CD14-positive monocyte (primary cell): ENCODE measurements around the gene TRABD2B. TPM values are rescaled to one million over a fixed set of nuclear protein-coding genes. Genes with fewer than 3 reads are reported as not detected.

Experiments used
- DNase-seq, 3 donors: peaks; one replicate each; pipeline ENCODE4 v3.0.0-alpha.2; 2011 to 2022
- H2AFZ ChIP-seq: 2 replicates; pipeline ENCODE4 v1.6.0; 2012; ENCODE audit warnings: mild to moderate bottlenecking, low read depth, low read length, inconsistent platforms; ENCODE audit not compliant: insufficient read depth, poor library complexity, severe bottlenecking
- H3K27ac ChIP-seq, 2 donors: 1 replicate in 1 of 2; 2 replicates in 1 of 2; pipeline ENCODE4 v1.5.1; 2012 to 2013; ENCODE audit warnings: low read length in 2 of 2, control low read depth in 1 of 2, inconsistent platforms in 1 of 2, low read depth in 1 of 2, mild to moderate bottlenecking in 1 of 2
- H3K27me3 ChIP-seq, 2 donors: one replicate each; pipeline versions ENCODE4 v1.6.0 to v1.6.1; 2011 to 2013; ENCODE audit warnings: low read length in 2 of 2; ENCODE audit not compliant: control insufficient read depth in 2 of 2, insufficient read depth in 2 of 2
- H3K36me3 ChIP-seq, 2 donors: replicated peaks in 1 of 2; 1 replicate in 1 of 2; 2 replicates in 1 of 2; pipeline versions ENCODE4 v1.5.1 to v1.6.1; 2012 to 2013; ENCODE audit warnings: low read length in 2 of 2, control low read depth in 1 of 2, inconsistent platforms in 1 of 2, mild to moderate bottlenecking in 1 of 2; ENCODE audit not compliant: insufficient read depth in 2 of 2, control insufficient read depth in 1 of 2
- H3K4me1 ChIP-seq, 2 donors: 1 replicate in 1 of 2; 2 replicates in 1 of 2; pipeline versions ENCODE4 v1.5.1 to v1.6.1; 2012 to 2013; ENCODE audit warnings: low read length in 2 of 2, control low read depth in 1 of 2, inconsistent platforms in 1 of 2, mild to moderate bottlenecking in 1 of 2, moderate library complexity in 1 of 2; ENCODE audit not compliant: insufficient read depth in 2 of 2, control insufficient read depth in 1 of 2
- H3K4me2 ChIP-seq: replicated peaks from 2 replicates; pipeline ENCODE3; 2012; ENCODE audit warnings: low read length, moderate library complexity, mild to moderate bottlenecking; ENCODE audit not compliant: poor library complexity, severe bottlenecking; ENCODE audit errors: extremely low read depth
- H3K4me3 ChIP-seq, 3 experiments: fragments of 200-600 bp in 1 of 3; sonication (generic) in 1 of 3; replicated peaks in 1 of 3; 1 replicate in 2 of 3; 2 replicates in 1 of 3; pipeline ENCODE4 v1.5.1; 2011 to 2013; ENCODE audit warnings: low read length in 3 of 3, mild to moderate bottlenecking in 3 of 3, control low read depth in 2 of 3, low read depth in 2 of 3, inconsistent platforms in 1 of 3, moderate library complexity in 1 of 3
- H3K79me2 ChIP-seq: 2 replicates; pipeline ENCODE4 v1.6.0; 2012; ENCODE audit warnings: mild to moderate bottlenecking, control low read depth, inconsistent platforms, low read length, moderate library complexity; ENCODE audit not compliant: insufficient read depth
- H3K9ac ChIP-seq: 2 replicates; pipeline ENCODE4 v1.6.0; 2017; ENCODE audit warnings: low read length, mild to moderate bottlenecking; ENCODE audit not compliant: insufficient read depth, poor library complexity, severe bottlenecking
- H3K9me3 ChIP-seq, 2 donors: replicated peaks in 1 of 2; 1 replicate in 1 of 2; 2 replicates in 1 of 2; pipeline versions ENCODE4 v1.5.1 to v1.6.1; 2012 to 2013; ENCODE audit warnings: low read length in 2 of 2, control low read depth in 1 of 2; ENCODE audit not compliant: control insufficient read depth in 1 of 2, insufficient read depth in 1 of 2
- H4K20me1 ChIP-seq: 2 replicates; pipeline ENCODE4 v1.6.0; 2012; ENCODE audit warnings: mild to moderate bottlenecking, low read length, control low read depth, moderate library complexity; ENCODE audit not compliant: insufficient read depth
- H3K27ac Mint-ChIP-seq, 7 donors: one replicate each; pipeline ENCODE4 v1.8.0; 2020; ENCODE audit warnings: mild to moderate bottlenecking in 7 of 7, mixed read lengths in 7 of 7, moderate library complexity in 6 of 7, inconsistent platforms in 2 of 7
- H3K27me3 Mint-ChIP-seq, 3 donors: one replicate each; pipeline ENCODE4 v1.8.0; 2021 to 2022; ENCODE audit warnings: low read depth in 3 of 3, mild to moderate bottlenecking in 3 of 3, mixed read lengths in 3 of 3, moderate library complexity in 3 of 3, inconsistent platforms in 1 of 3
- H3K36me3 Mint-ChIP-seq, 2 donors: one replicate each; pipeline ENCODE4 v1.8.0; 2020; ENCODE audit warnings: mixed read lengths in 2 of 2, inconsistent platforms in 1 of 2, mild to moderate bottlenecking in 1 of 2
- H3K4me1 Mint-ChIP-seq: one replicate; pipeline ENCODE4 v1.8.0; 2020; ENCODE audit warnings: mild to moderate bottlenecking, mixed read lengths
- H3K4me3 Mint-ChIP-seq, 2 donors: one replicate each; pipeline ENCODE4 v1.8.0; 2020; ENCODE audit warnings: mild to moderate bottlenecking in 2 of 2, mixed read lengths in 2 of 2, moderate library complexity in 1 of 2
- H3K9me3 Mint-ChIP-seq, 7 donors: one replicate each; pipeline ENCODE4 v1.8.0; 2020 to 2022; ENCODE audit warnings: mixed read lengths in 7 of 7, mild to moderate bottlenecking in 6 of 7, moderate library complexity in 6 of 7, inconsistent platforms in 2 of 7
- WGBS: methylation state at CpG from one replicate; pipeline ENCODE4 v1.1.5; 2013; ENCODE audit warnings: missing lambda C conversion rate; ENCODE audit not compliant: insufficient coverage; 5-methylcytosine and 5-hydroxymethylcytosine counted together
- intact Hi-C, 2 donors: fragments of 100-400 bp; cut with micrococcal nuclease; formaldehyde crosslinking; loops; one replicate each; pipeline versions ENCODE4 v1.15.0 to v1.15.1; 2023
- polyA minus RNA-seq: library from RNA; depleted of rRNA, polyadenylated mRNA; stranded (reverse); fragments of >200 nt; gene quantifications from 2 replicates; pipeline ENCODE4 v1.2.3, GENCODE V29; 2012
- polyA plus RNA-seq, 3 donors: library from polyadenylated mRNA; depleted of rRNA in 1 of 3; unstranded in 2 of 3; stranded (reverse) in 1 of 3; fragments of 300-500 nt in 2 of 3; fragments of >200 nt in 1 of 3; fragmentation: Illumina TruSeq in 2 of 3; gene quantifications; 1 replicate in 2 of 3; 2 replicates in 1 of 3; pipeline ENCODE4 v1.2.3, GENCODE V29; 2012 to 2021
- total RNA-seq, 12 experiments: library from RNA in 1 of 12; stranded (reverse) in 1 of 12; fragments of 120-200 nt in 1 of 12; gene quantifications; one replicate each; pipeline ENCODE4 v1.2.4 and lab custom pipeline; 2013 to 2026; ENCODE audit warnings: mixed read lengths in 6 of 12, inconsistent platforms in 1 of 12
- TF ChIP-seq, protein P1 (sequence below): fragments of 200-600 bp; IDR thresholded peaks from one replicate; pipeline ENCODE4 v1.8.0; 2022; ENCODE audit warnings: antibody characterized with exemption, mild to moderate bottlenecking

Gene TRABD2B
- total RNA-seq (2013), result not detected
- not detected for polyA plus RNA-seq
- under 0.01 TPM in 1 of 2 replicates, not detected in the other for polyA minus RNA-seq
- total RNA-seq (lab: John Stamatoyannopoulos, UW), result 0 to 1.5 (median 0) reads per million in 11 experiments

GRCh38 chr1:47997289-47998200 lies at the start of gene TRABD2B:
Gene TRABD2B, minus strand, starts transcription at chr1:47997385.
- peak; percentile 36 to 54 (median 40) for DNase-seq
- Histone ChIP-seq H2AFZ (peak within 1 kb of the TSS; percentile 47), H3K79me2 (no peaks in the 10 kb centered on the region), H3K27ac (no peak within 1 kb of the TSS), H3K9ac (no peak within 1 kb of the TSS), H3K9me3 (peaks cover 0 to 10% of the 10 kb centered on the region in 2 donors), H3K4me3 (peak within 1 kb of the TSS in 1 of 3 experiments; percentile 18), H3K4me1 (peaks cover 2 to 5% of the 10 kb centered on the region in 2 donors), H3K36me3 (no peaks in the 10 kb centered on the region), H3K27me3 (peaks cover 35 to 52% of the 10 kb centered on the region in 2 donors), H4K20me1 (no peaks in the 10 kb centered on the region), H3K4me2 (peak within 1 kb of the TSS; percentile 70)
- peak within 1 kb of the TSS; percentile 80 to 84 for H3K4me3 Mint-ChIP-seq
- WGBS, result under 1% methylated on average over 56 of the region's 86 CpGs
- H3K4me1 Mint-ChIP-seq, result peaks cover 2% of the 10 kb centered on the region
- H3K27ac Mint-ChIP-seq, result no peak within 1 kb of the TSS
- H3K27me3 Mint-ChIP-seq, result peaks cover 54 to 74% (median 56%) of the 10 kb centered on the region in 3 donors
- peaks cover 0 to 2% of the 10 kb centered on the region in 2 donors for H3K36me3 Mint-ChIP-seq
- intact Hi-C loops, result loop anchor here in 1 of 2 donors (5.0 kb wide), 1 partner anchor 240 kb away; no protein-coding TSS in a partner anchor
- H3K9me3 Mint-ChIP-seq, result peaks cover 0 to 4% (median 0%) of the 10 kb centered on the region in 7 donors
- TF ChIP-seq, protein P1, sequence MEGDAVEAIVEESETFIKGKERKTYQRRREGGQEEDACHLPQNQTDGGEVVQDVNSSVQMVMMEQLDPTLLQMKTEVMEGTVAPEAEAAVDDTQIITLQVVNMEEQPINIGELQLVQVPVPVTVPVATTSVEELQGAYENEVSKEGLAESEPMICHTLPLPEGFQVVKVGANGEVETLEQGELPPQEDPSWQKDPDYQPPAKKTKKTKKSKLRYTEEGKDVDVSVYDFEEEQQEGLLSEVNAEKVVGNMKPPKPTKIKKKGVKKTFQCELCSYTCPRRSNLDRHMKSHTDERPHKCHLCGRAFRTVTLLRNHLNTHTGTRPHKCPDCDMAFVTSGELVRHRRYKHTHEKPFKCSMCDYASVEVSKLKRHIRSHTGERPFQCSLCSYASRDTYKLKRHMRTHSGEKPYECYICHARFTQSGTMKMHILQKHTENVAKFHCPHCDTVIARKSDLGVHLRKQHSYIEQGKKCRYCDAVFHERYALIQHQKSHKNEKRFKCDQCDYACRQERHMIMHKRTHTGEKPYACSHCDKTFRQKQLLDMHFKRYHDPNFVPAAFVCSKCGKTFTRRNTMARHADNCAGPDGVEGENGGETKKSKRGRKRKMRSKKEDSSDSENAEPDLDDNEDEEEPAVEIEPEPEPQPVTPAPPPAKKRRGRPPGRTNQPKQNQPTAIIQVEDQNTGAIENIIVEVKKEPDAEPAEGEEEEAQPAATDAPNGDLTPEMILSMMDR, result peak; percentile 95

DNA sequence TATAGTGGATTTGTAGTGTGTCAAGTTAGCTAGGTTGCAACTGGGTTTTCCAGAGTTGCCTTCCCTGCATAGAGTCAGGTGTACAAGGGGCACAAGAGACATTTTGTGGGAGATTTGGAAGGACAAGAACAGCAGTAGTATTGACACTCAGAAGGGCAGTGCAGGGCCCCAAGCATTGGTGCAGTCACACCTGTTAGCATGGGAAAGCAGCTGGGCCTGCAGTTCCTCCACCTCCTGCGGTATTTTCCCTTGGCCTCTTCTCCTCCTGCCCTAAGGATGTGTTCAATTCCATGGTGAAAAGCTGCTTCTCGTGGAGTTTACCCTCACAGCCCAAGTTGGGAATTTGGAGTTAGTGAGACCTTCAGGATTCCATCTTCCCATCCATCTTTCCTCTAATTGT lies 47.1 kb upstream of the TRABD2B start:
- Histone ChIP-seq H2AFZ (no peak overlapping the region), H3K9ac (no peak overlapping the region), H3K9me3 (no peaks in the 10 kb centered on the region), H4K20me1 (no peaks in the 10 kb centered on the region), H3K27me3 (no peaks in the 10 kb centered on the region), H3K27ac (no peak overlapping the region), H3K4me2 (no peak overlapping the region), H3K4me3 (no peak overlapping the region), H3K36me3 (no peaks in the 10 kb centered on the region), H3K4me1 (no peaks in the 10 kb centered on the region), H3K79me2 (no peaks in the 10 kb centered on the region)
- no CpG with 5 or more reads among the region's 2 CpGs for WGBS
- DNase-seq, result no peak
- no peak overlapping the region for H3K27ac Mint-ChIP-seq
- TF ChIP-seq, protein P1, result no peak
- peaks cover 0 to 3% (median 0%) of the 10 kb centered on the region in 7 donors for H3K9me3 Mint-ChIP-seq
- peaks cover 4 to 10% (median 6%) of the 10 kb centered on the region in 3 donors for H3K27me3 Mint-ChIP-seq
- no peaks in the 10 kb centered on the region for H3K36me3 Mint-ChIP-seq
- no peaks in the 10 kb centered on the region for H3K4me1 Mint-ChIP-seq
- no peak overlapping the region for H3K4me3 Mint-ChIP-seq
- intact Hi-C loops, result no loop called here
